ENCODE results near the gene LPIN2. TPM values are rescaled to one million over a fixed set of nuclear protein-coding genes. Genes with fewer than 3 reads are reported as not detected.

Gene LPIN2
- polyA plus RNA-seq, 4 donors, result 20.0 to 91.5 (median 62.4) TPM

Other genes with a start within 250 kb of the LPIN2 start
- gene EMILIN2, start 166.1 kb downstream of the LPIN2 start, polyA plus RNA-seq, result 10 to 100 TPM in 2 of 4 donors, 1 to 10 TPM in 2; 1.1 to 29.9 (median 8.6) TPM
- gene MYOM1, start 206.8 kb upstream of the LPIN2 start, polyA plus RNA-seq, result 1 to 10 TPM; 1.5 to 7.9 (median 2.8) TPM
- gene MYL12A, start 234.7 kb upstream of the LPIN2 start, polyA plus RNA-seq, result 100 to 1,000 TPM; 270 to 708 (median 541) TPM
- 1,000 to 10,000 TPM in 2 of 4 donors, 100 to 1,000 TPM in 2; 431 to 1,249 (median 885) TPM for gene MYL12B, start 249.0 kb upstream of the LPIN2 start, polyA plus RNA-seq